Stomach (tissue), 9 donors: ENCODE data around the gene GNA15. TPM values are rescaled to one million over a fixed set of nuclear protein-coding genes. Genes with fewer than 3 reads are reported as not detected.

ENCODE experiments used
- DNase-seq, 2 donors: peaks; one replicate each; pipeline versions ENCODE4 v3.0.0 to v3.0.0-alpha.2; 2013 to 2019
- H3K27ac ChIP-seq, 5 donors: fragments of 200-600 bp in 4 of 5; sonication (generic) in 4 of 5; one replicate each; pipeline ENCODE4 v1.5.1; 2013 to 2019; ENCODE audit warnings: mild to moderate bottlenecking in 1 of 5, moderate library complexity in 1 of 5
- H3K27me3 ChIP-seq, 3 donors: fragments of 200-600 bp; sonication (generic); one replicate each; pipeline ENCODE4 v1.5.1; 2017 to 2019; ENCODE audit warnings: mixed run types in 1 of 3
- H3K36me3 ChIP-seq, 4 donors: fragments of 200-600 bp; sonication (generic); 1 replicate in 3 of 4; 2 replicates in 1 of 4; pipeline ENCODE4 v1.5.1; 2016 to 2019
- H3K4me1 ChIP-seq, 4 donors: fragments of 200-600 bp; sonication (generic); one replicate each; pipeline ENCODE4 v1.5.1; 2016 to 2019
- H3K4me3 ChIP-seq, 4 donors: fragments of 200-600 bp; sonication (generic) in 3 of 4; one replicate each; pipeline ENCODE4 v1.5.1; 2016 to 2019; ENCODE audit warnings: mild to moderate bottlenecking in 1 of 4
- H3K9me3 ChIP-seq, 4 donors: fragments of 200-600 bp; sonication (generic); one replicate each; pipeline ENCODE4 v1.5.1; 2016 to 2019
- CTCF ChIP-seq, 7 experiments: fragments of 450-650 bp in 4 of 7; fragments of 200-600 bp in 3 of 7; sonication (generic) in 3 of 7; IDR thresholded peaks; one replicate each; pipeline ENCODE4 v1.5.1; 2016 to 2019; ENCODE audit warnings: antibody characterized with exemption in 7 of 7, control low read depth in 2 of 7, mild to moderate bottlenecking in 1 of 7
- EP300 ChIP-seq: sonication (generic); formaldehyde crosslinking; IDR thresholded peaks from one replicate; pipeline ENCODE4 v1.6.1; 2017; ENCODE audit warnings: antibody characterized with exemption
- POLR2A ChIP-seq, 4 donors: fragments of 450-650 bp; IDR thresholded peaks; one replicate each; pipeline ENCODE4 v1.6.1; 2016; ENCODE audit warnings: antibody characterized with exemption in 4 of 4, control low read depth in 2 of 4, mild to moderate bottlenecking in 1 of 4, moderate library complexity in 1 of 4
- POLR2AphosphoS5 ChIP-seq, 3 donors: sonication (generic); formaldehyde crosslinking; IDR thresholded peaks; one replicate each; pipeline ENCODE4 v1.6.1; 2016; ENCODE audit warnings: antibody characterized with exemption in 3 of 3
- WGBS, 5 donors: extraction: QIAGEN DNeasy Blood & Tissue Kit in 3 of 5; methylation state at CpG; one replicate each; pipeline versions ENCODE4 v1.1.5 to v1.1.7; 2013 to 2018; 5-methylcytosine and 5-hydroxymethylcytosine counted together
- intact Hi-C: fragments of 100-400 bp; cut with DNase I; formaldehyde crosslinking; loops from one replicate; pipeline ENCODE4 v1.15.1; 2023; ENCODE audit warnings: low total_unique reads
- polyA plus RNA-seq, 3 donors: library from polyadenylated mRNA; stranded (reverse); fragments of 200-250 nt; gene quantifications; one replicate each; pipeline ENCODE4 v1.2.3, GENCODE V29; 2013
- total RNA-seq, 5 donors: library from RNA; depleted of rRNA; stranded (reverse); fragments of >200 nt; gene quantifications; one replicate each; pipeline versions ENCODE4 v1.1.0 to v1.2.3, GENCODE V29; 2014 to 2016
- donor health status: healthy with polysubstance abuse.
- donor health status: Bipolar disorder and iron deficiency.
- donor health status: healthy.

Gene GNA15
- total and polyA plus RNA-seq, 8 donors = 0.45 to 15.1 (median 4.8) TPM; not detected in 2

- intact Hi-C loops = no loop called here
- peaks cover 13 to 61% (median 60%) of the 10 kb centered on the region in 4 donors for H3K36me3 ChIP-seq
- TF ChIP-seq CTCF (IDR thresholded peaks at IDR 0.05) = no peak
- TF ChIP-seq EP300 = no peak
- TF ChIP-seq POLR2A (IDR thresholded peaks at IDR 0.05) = no peak
- TF ChIP-seq POLR2AphosphoS5 (IDR thresholded peaks at IDR 0.05) = no peak
Measured at GRCh38 chr19:3121821-3122511, 13.9 kb upstream of the GNA15 start.

GRCh38 chr19:3122512-3122870, 13.3 kb upstream of the GNA15 start:
- no peak for DNase-seq
- intact Hi-C loops = no loop called here
- Histone ChIP-seq H3K36me3 (peaks cover 13 to 58% (median 55%) of the 10 kb centered on the region in 4 donors), H3K4me1 (peaks cover 0 to 12% (median 0%) of the 10 kb centered on the region in 4 donors), H3K4me3 (no peak overlapping the region), H3K27me3 (no peaks in the 10 kb centered on the region), H3K9me3 (no peaks in the 10 kb centered on the region), H3K27ac (no peak overlapping the region)
- no peak for TF ChIP-seq POLR2A (IDR thresholded peaks at IDR 0.05)
- TF ChIP-seq EP300 = no peak
- TF ChIP-seq POLR2AphosphoS5 (IDR thresholded peaks at IDR 0.05) = no peak
- no peak for TF ChIP-seq CTCF (IDR thresholded peaks at IDR 0.05)
- WGBS, 5 donors = 87 to 92% (median 90%) methylated on average over 6 to 22 of the region's 22 CpGs

More at GRCh38 chr19:3121821-3122511, 13.9 kb upstream of the GNA15 start:
- H3K27me3 ChIP-seq = no peaks in the 10 kb centered on the region
- DNase-seq = no peak
- no peak overlapping the region for H3K27ac ChIP-seq
- WGBS, 5 donors = 77 to 91% (median 82%) methylated on average over 14 to 40 of the region's 40 CpGs
- peaks cover 0 to 12% (median 0%) of the 10 kb centered on the region in 4 donors for H3K4me1 ChIP-seq
- H3K9me3 ChIP-seq = no peaks in the 10 kb centered on the region
- no peak overlapping the region for H3K4me3 ChIP-seq

- intact Hi-C loops = no loop called here
- H3K4me3 ChIP-seq = no peak overlapping the region
- TF ChIP-seq POLR2A (IDR thresholded peaks at IDR 0.05) (no peak), EP300 (no peak), POLR2AphosphoS5 (IDR thresholded peaks at IDR 0.05) (no peak), CTCF (IDR thresholded peaks at IDR 0.05) (no peak)
- no peak for DNase-seq
- peaks cover 13 to 51% (median 48%) of the 10 kb centered on the region in 4 donors for H3K36me3 ChIP-seq
- no peak overlapping the region for H3K27ac ChIP-seq
- H3K27me3 ChIP-seq = no peaks in the 10 kb centered on the region
- peaks cover 0 to 12% (median 0%) of the 10 kb centered on the region in 4 donors for H3K4me1 ChIP-seq
- 77 to 86% (median 82%) methylated on average over 19 to 29 of the region's 29 CpGs for WGBS, 5 donors
- H3K9me3 ChIP-seq = no peaks in the 10 kb centered on the region
Measured at GRCh38 chr19:3123088-3123721, 12.6 kb upstream of the GNA15 start.

GRCh38 chr19:3123956-3124355, 11.9 kb upstream of the GNA15 start:
- WGBS, 5 donors = 27 to 46% (median 35%) methylated on average over 8 of the region's 8 CpGs
- Histone ChIP-seq H3K36me3 (peaks cover 12 to 44% (median 41%) of the 10 kb centered on the region in 4 donors), H3K9me3 (no peaks in the 10 kb centered on the region), H3K4me1 (peaks cover 0 to 12% (median 0%) of the 10 kb centered on the region in 4 donors), H3K27ac (no peak overlapping the region), H3K27me3 (no peaks in the 10 kb centered on the region), H3K4me3 (no peak overlapping the region)
- DNase-seq = no peak
- TF ChIP-seq EP300 = no peak
- TF ChIP-seq CTCF (IDR thresholded peaks at IDR 0.05) = no peak
- TF ChIP-seq POLR2A (IDR thresholded peaks at IDR 0.05) = no peak
- TF ChIP-seq POLR2AphosphoS5 (IDR thresholded peaks at IDR 0.05) = no peak
- intact Hi-C loops = no loop called here
